Naive thymus-derived CD8-positive, alpha-beta T cell (primary cell): ENCODE measurements around the gene PTTG1IP. TPM values are rescaled to one million over a fixed set of nuclear protein-coding genes. Genes with fewer than 3 reads are reported as not detected.
"Not testable (repeated sequence)": the region's sequence is repeated elsewhere in the genome, so short reads cannot be mapped to it uniquely, and the experiment has no call there.

ENCODE experiments used
- ATAC-seq, 2 donors: fragments of 150-1000 bp; cut with Tn5 transposase in 1 of 2; sonication (Bioruptor Pico), chemical (Tn5 transposase) in 1 of 2; 1 replicate in 1 of 2; 2 replicates in 1 of 2; pipeline ENCODE4 v1.10.0; 2021; ENCODE audit warnings: mild to moderate bottlenecking in 2 of 2, moderate library complexity in 2 of 2
- POLR2A ChIA-PET: fragments of 350-600 bp; sonication (Branson Sonifier 250); formaldehyde crosslinking; loops from one replicate; lab custom pipeline; 2021; ENCODE audit warnings: antibody characterized with exemption; lab: Charles Lee
- DNase-seq, 10 donors: peaks; one replicate each; pipeline versions ENCODE4 v3.0.0 to v3.0.0-alpha.2; 2020 to 2022
- H3K27ac Mint-ChIP-seq, 10 donors: one replicate each; pipeline ENCODE4 v1.8.0; 2020 to 2022; ENCODE audit warnings: mild to moderate bottlenecking in 10 of 10, mixed read lengths in 10 of 10, moderate library complexity in 4 of 10, inconsistent platforms in 1 of 10
- H3K27me3 Mint-ChIP-seq, 5 donors: one replicate each; pipeline ENCODE4 v1.8.0; 2021 to 2022; ENCODE audit warnings: mixed read lengths in 5 of 5
- H3K36me3 Mint-ChIP-seq, 3 donors: one replicate each; pipeline ENCODE4 v1.8.0; 2020 to 2022; ENCODE audit warnings: mixed read lengths in 3 of 3, mild to moderate bottlenecking in 2 of 3, inconsistent platforms in 1 of 3
- H3K4me1 Mint-ChIP-seq, 4 donors: one replicate each; pipeline ENCODE4 v1.8.0; 2021 to 2022; ENCODE audit warnings: mixed read lengths in 4 of 4
- H3K4me3 Mint-ChIP-seq, 10 donors: one replicate each; pipeline ENCODE4 v1.8.0; 2020 to 2022; ENCODE audit warnings: mild to moderate bottlenecking in 10 of 10, mixed read lengths in 10 of 10, moderate library complexity in 6 of 10, inconsistent platforms in 1 of 10
- H3K9me3 Mint-ChIP-seq, 9 donors: one replicate each; pipeline ENCODE4 v1.8.0; 2020 to 2022; ENCODE audit warnings: mixed read lengths in 9 of 9, mild to moderate bottlenecking in 3 of 9, inconsistent platforms in 1 of 9, moderate library complexity in 1 of 9
- polyA plus RNA-seq, 3 donors: library from polyadenylated mRNA; unstranded; fragments of 300-500 nt; fragmentation: Illumina TruSeq; gene quantifications; one replicate each; pipeline ENCODE4 v1.2.3, GENCODE V29; 2021
- total RNA-seq, 8 experiments: library from RNA in 2 of 8; stranded (reverse) in 2 of 8; gene quantifications; one replicate each; pipeline ENCODE4 v1.2.3 and lab custom pipeline; 2021 to 2026

The PTTG1IP gene
- total and polyA plus RNA-seq, 5 experiments from 2014 or later: 42.4 to 68.7 (median 54.1) TPM

- POLR2A ChIA-PET: interaction anchor here (0.7 to 16.8 kb wide), 4 partner anchors 11 to 42 kb away, joined by 3 to 238 read pairs (median 52); no protein-coding TSS in a partner anchor
- H3K4me3 Mint-ChIP-seq: no peak overlapping the region
- ATAC-seq: no peak
- DNase-seq: peak in 1 of 10 donors; percentile 42
- H3K36me3 Mint-ChIP-seq: peaks cover 0 to 32% (median 0%) of the 10 kb centered on the region in 3 donors
- no peaks in the 10 kb centered on the region for H3K9me3 Mint-ChIP-seq
- H3K27me3 Mint-ChIP-seq: no peaks in the 10 kb centered on the region
- H3K27ac Mint-ChIP-seq: peak overlapping the region in 6 of 10 donors; percentile 40 to 71 (median 57)
- peaks cover 6 to 24% (median 9%) of the 10 kb centered on the region in 4 donors for H3K4me1 Mint-ChIP-seq
These were observed 13.8 kb upstream of the PTTG1IP start for GRCh38 chr21:44887126-44887806.

- H3K9me3 Mint-ChIP-seq: no peaks in the 10 kb centered on the region
- DNase-seq: peak in 1 of 10 donors; percentile 43
- no peaks in the 10 kb centered on the region for H3K27me3 Mint-ChIP-seq
- H3K36me3 Mint-ChIP-seq: peaks cover 0 to 32% (median 0%) of the 10 kb centered on the region in 3 donors
- POLR2A ChIA-PET: interaction anchor here (1.0 to 16.8 kb wide), 6 partner anchors 10 to 549 kb away, joined by 3 to 238 read pairs (median 3); partner anchors contain the start of gene PTTG1IP
- H3K4me1 Mint-ChIP-seq: peaks cover 10 to 28% (median 18%) of the 10 kb centered on the region in 4 donors
- H3K27ac Mint-ChIP-seq: peak overlapping the region in 6 of 10 donors; percentile 28 to 86 (median 65)
- H3K4me3 Mint-ChIP-seq: no peak overlapping the region
- no peak for ATAC-seq
These were observed 12.9 kb upstream of the PTTG1IP start for GRCh38 chr21:44886113-44887075.

- H3K4me3 Mint-ChIP-seq: no peak overlapping the region
- peaks cover 16 to 34% (median 25%) of the 10 kb centered on the region in 4 donors for H3K4me1 Mint-ChIP-seq
- POLR2A ChIA-PET: interaction anchor here (1.0 to 16.8 kb wide), 5 partner anchors 10 to 548 kb away, joined by 3 to 238 read pairs (median 3); partner anchors contain the start of gene PTTG1IP
- H3K27me3 Mint-ChIP-seq: no peaks in the 10 kb centered on the region
- ATAC-seq: no peak
- no peaks in the 10 kb centered on the region for H3K9me3 Mint-ChIP-seq
- peaks cover 0 to 29% (median 0%) of the 10 kb centered on the region in 3 donors for H3K36me3 Mint-ChIP-seq
- H3K27ac Mint-ChIP-seq: peak overlapping the region in 4 of 10 donors; percentile 11 to 89 (median 72)
- peak in 1 of 10 donors; percentile 48 for DNase-seq
These were observed 12.1 kb upstream of the PTTG1IP start for GRCh38 chr21:44885615-44886014.

- H3K27me3 Mint-ChIP-seq: no peaks in the 10 kb centered on the region
- DNase-seq: no peak
- peak overlapping the region in 4 of 10 donors; percentile 21 to 74 (median 38) for H3K27ac Mint-ChIP-seq
- peaks cover 0 to 23% (median 0%) of the 10 kb centered on the region in 3 donors for H3K36me3 Mint-ChIP-seq
- no peak for ATAC-seq
- no peak overlapping the region for H3K4me3 Mint-ChIP-seq
- POLR2A ChIA-PET: interaction anchor here (0.7 to 2.7 kb wide), 6 partner anchors 8 to 82 kb away, joined by 3 to 17 read pairs (median 7); partner anchors contain the start of genes PTTG1IP and UBE2G2
- H3K9me3 Mint-ChIP-seq: no peaks in the 10 kb centered on the region
- peaks cover 17 to 40% (median 30%) of the 10 kb centered on the region in 4 donors for H3K4me1 Mint-ChIP-seq
These were observed 10.6 kb upstream of the PTTG1IP start for GRCh38 chr21:44884097-44884496.

- DNase-seq (no peak), ATAC-seq (no peak)
- no peaks in the 10 kb centered on the region for H3K27me3 Mint-ChIP-seq
- peak overlapping the region in 4 of 10 donors; percentile 20 to 91 (median 81) for H3K27ac Mint-ChIP-seq
- no peak overlapping the region for H3K4me3 Mint-ChIP-seq
- peaks cover 17 to 40% (median 33%) of the 10 kb centered on the region in 4 donors for H3K4me1 Mint-ChIP-seq
- H3K36me3 Mint-ChIP-seq: peaks cover 0 to 23% (median 0%) of the 10 kb centered on the region in 3 donors
- POLR2A ChIA-PET: interaction anchor here (0.9 to 2.7 kb wide), 6 partner anchors 9 to 245 kb away, joined by 3 to 17 read pairs (median 7); partner anchors contain the start of genes PTTG1IP and UBE2G2
- H3K9me3 Mint-ChIP-seq: no peaks in the 10 kb centered on the region
These were observed 9.8 kb upstream of the PTTG1IP start for GRCh38 chr21:44883250-44883649.

- DNase-seq: peak in 1 of 10 donors; percentile 15
- Mint-ChIP-seq H3K36me3 (peaks cover 0 to 8% (median 0%) of the 10 kb centered on the region in 3 donors), H3K9me3 (no peaks in the 10 kb centered on the region), H3K4me3 (peak overlapping the region in 7 of 10 donors; percentile 7 to 39 (median 27)), H3K27me3 (no peaks in the 10 kb centered on the region), H3K27ac (peak overlapping the region in 8 of 10 donors; percentile 0 to 91 (median 74)), H3K4me1 (peaks cover 17 to 51% (median 26%) of the 10 kb centered on the region in 4 donors)
- POLR2A ChIA-PET: interaction anchor here (0.6 to 2.8 kb wide), 6 partner anchors 11 to 199 kb away, joined by 3 to 8 read pairs (median 5); no protein-coding TSS in a partner anchor
- ATAC-seq: peak; percentile 58 to 67
These were observed 7.8 kb upstream of the PTTG1IP start for GRCh38 chr21:44881198-44881872.

GRCh38 chr21:44880405-44881197 lies 7.1 kb upstream of the PTTG1IP start:
- Mint-ChIP-seq H3K27me3 (no peaks in the 10 kb centered on the region), H3K4me3 (peak overlapping the region in 5 of 10 donors; percentile 2 to 39 (median 22)), H3K9me3 (no peaks in the 10 kb centered on the region), H3K36me3 (peaks cover 0 to 3% (median 0%) of the 10 kb centered on the region in 3 donors), H3K27ac (peak overlapping the region; percentile 0 to 91 (median 70)), H3K4me1 (peaks cover 16 to 54% (median 27%) of the 10 kb centered on the region in 4 donors)
- no peak for DNase-seq
- peak; percentile 22 to 56 for ATAC-seq
- POLR2A ChIA-PET: interaction anchor here (0.7 to 2.8 kb wide), 6 partner anchors 12 to 200 kb away, joined by 3 to 6 read pairs (median 4); no protein-coding TSS in a partner anchor

- H3K27me3 Mint-ChIP-seq, H3K9me3 Mint-ChIP-seq, ATAC-seq, H3K27ac Mint-ChIP-seq, DNase-seq, H3K4me3 Mint-ChIP-seq, H3K36me3 Mint-ChIP-seq: not testable (repeated sequence)
- POLR2A ChIA-PET: interaction anchor here (0.6 to 0.8 kb wide), 2 partner anchors 32 to 1013 kb away, joined by 3 to 4 read pairs; no protein-coding TSS in a partner anchor
- H3K4me1 Mint-ChIP-seq: peaks cover 16 to 64% (median 37%) of the 10 kb centered on the region in 4 donors
These were observed 5.7 kb upstream of the PTTG1IP start for GRCh38 chr21:44879238-44879637.

- no peaks in the 10 kb centered on the region for H3K9me3 Mint-ChIP-seq
- POLR2A ChIA-PET: interaction anchor here (0.8 to 1.2 kb wide), 2 partner anchors 33 to 47 kb away, joined by 3 read pairs; no protein-coding TSS in a partner anchor
- no peak for DNase-seq
- H3K27ac Mint-ChIP-seq: peak overlapping the region in 1 of 10 donors; percentile 15
- no peaks in the 10 kb centered on the region for H3K36me3 Mint-ChIP-seq
- H3K4me1 Mint-ChIP-seq: peaks cover 16 to 66% (median 37%) of the 10 kb centered on the region in 4 donors
- no peak overlapping the region for H3K4me3 Mint-ChIP-seq
- H3K27me3 Mint-ChIP-seq: no peaks in the 10 kb centered on the region
- ATAC-seq: no peak
These were observed 4.8 kb upstream of the PTTG1IP start for GRCh38 chr21:44878053-44878982.
